Breast epithelium (tissue), 3 donors: Measurements from ENCODE around the gene GAGE10.

Source experiments
- CTCF ChIP-seq, 3 donors: fragments of 450-650 bp; IDR thresholded peaks; one replicate each; pipeline ENCODE4 v1.5.1; 2016 to 2017; ENCODE audit warnings: antibody characterized with exemption in 3 of 3, mild to moderate bottlenecking in 3 of 3, moderate library complexity in 3 of 3
- POLR2AphosphoS5 ChIP-seq, 3 donors: sonication (generic); formaldehyde crosslinking; IDR thresholded peaks; one replicate each; pipeline ENCODE4 v1.6.1; 2017; ENCODE audit warnings: antibody characterized with exemption in 3 of 3

- TF ChIP-seq CTCF (IDR thresholded peaks at IDR 0.05) (peak; percentile 41 to 47 (median 43)), POLR2AphosphoS5 (IDR thresholded peaks at IDR 0.05) (no peak)
Measured at GRCh38 chrX:49291615-49292337, 11.7 kb upstream of the GAGE10 start.
